Naive thymus-derived CD8-positive, alpha-beta T cell (primary cell): Measurements from ENCODE around the gene SPCS1. TPM values are rescaled to one million over a fixed set of nuclear protein-coding genes. Genes with fewer than 3 reads are reported as not detected.
"Not testable (repeated sequence)": the region's sequence is repeated elsewhere in the genome, so short reads cannot be mapped to it uniquely, and the experiment has no call there.

Experiments used
- ATAC-seq, 2 donors: fragments of 150-1000 bp; cut with Tn5 transposase in 1 of 2; sonication (Bioruptor Pico), chemical (Tn5 transposase) in 1 of 2; 1 replicate in 1 of 2; 2 replicates in 1 of 2; pipeline ENCODE4 v1.10.0; 2021; ENCODE audit warnings: mild to moderate bottlenecking in 2 of 2, moderate library complexity in 2 of 2
- POLR2A ChIA-PET: fragments of 350-600 bp; sonication (Branson Sonifier 250); formaldehyde crosslinking; loops from one replicate; lab custom pipeline; 2021; ENCODE audit warnings: antibody characterized with exemption; lab: Charles Lee
- DNase-seq, 10 donors: peaks; one replicate each; pipeline versions ENCODE4 v3.0.0 to v3.0.0-alpha.2; 2020 to 2022
- H3K27ac Mint-ChIP-seq, 10 donors: one replicate each; pipeline ENCODE4 v1.8.0; 2020 to 2022; ENCODE audit warnings: mild to moderate bottlenecking in 10 of 10, mixed read lengths in 10 of 10, moderate library complexity in 4 of 10, inconsistent platforms in 1 of 10
- H3K27me3 Mint-ChIP-seq, 5 donors: one replicate each; pipeline ENCODE4 v1.8.0; 2021 to 2022; ENCODE audit warnings: mixed read lengths in 5 of 5
- H3K36me3 Mint-ChIP-seq, 3 donors: one replicate each; pipeline ENCODE4 v1.8.0; 2020 to 2022; ENCODE audit warnings: mixed read lengths in 3 of 3, mild to moderate bottlenecking in 2 of 3, inconsistent platforms in 1 of 3
- H3K4me1 Mint-ChIP-seq, 4 donors: one replicate each; pipeline ENCODE4 v1.8.0; 2021 to 2022; ENCODE audit warnings: mixed read lengths in 4 of 4
- H3K4me3 Mint-ChIP-seq, 10 donors: one replicate each; pipeline ENCODE4 v1.8.0; 2020 to 2022; ENCODE audit warnings: mild to moderate bottlenecking in 10 of 10, mixed read lengths in 10 of 10, moderate library complexity in 6 of 10, inconsistent platforms in 1 of 10
- H3K9me3 Mint-ChIP-seq, 9 donors: one replicate each; pipeline ENCODE4 v1.8.0; 2020 to 2022; ENCODE audit warnings: mixed read lengths in 9 of 9, mild to moderate bottlenecking in 3 of 9, inconsistent platforms in 1 of 9, moderate library complexity in 1 of 9
- polyA plus RNA-seq, 3 donors: library from polyadenylated mRNA; unstranded; fragments of 300-500 nt; fragmentation: Illumina TruSeq; gene quantifications; one replicate each; pipeline ENCODE4 v1.2.3, GENCODE V29; 2021
- total RNA-seq, 8 experiments: library from RNA in 2 of 8; stranded (reverse) in 2 of 8; gene quantifications; one replicate each; pipeline ENCODE4 v1.2.3 and lab custom pipeline; 2021 to 2026

The SPCS1 gene
- total and polyA plus RNA-seq, 5 experiments from 2014 or later, result 80.1 to 369 (median 340) TPM

DNA sequence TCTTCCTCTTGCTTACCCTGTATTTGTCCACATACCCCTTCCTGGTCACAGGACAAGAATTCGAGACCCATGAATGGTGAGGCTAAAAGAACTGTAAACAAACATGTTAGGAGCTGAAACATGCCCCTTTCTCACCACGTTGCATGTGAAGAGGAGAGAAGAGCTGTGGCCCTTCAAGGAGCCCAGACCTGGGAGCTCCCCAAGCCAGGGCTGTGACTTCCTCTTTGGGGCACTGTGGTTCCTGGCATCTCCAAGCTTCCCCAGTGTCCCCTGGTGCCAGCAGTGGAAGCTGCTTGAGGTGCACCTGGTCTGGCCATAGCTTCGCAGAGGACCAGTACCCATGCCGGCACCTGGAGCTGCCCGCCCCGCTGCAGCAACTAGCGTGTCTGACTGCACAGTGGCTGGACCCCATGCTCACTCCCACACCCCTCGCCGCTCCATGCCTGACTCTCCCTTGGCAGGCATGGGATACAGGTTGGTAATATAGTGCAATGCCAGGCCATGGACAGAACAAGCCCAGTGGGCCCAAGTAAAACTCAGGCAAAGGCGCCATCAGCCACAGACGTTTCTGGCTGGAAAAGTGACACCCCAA, 9.9 kb downstream of the SPCS1 start:
- Mint-ChIP-seq H3K36me3 (peaks cover 0 to 6% (median 5%) of the 10 kb centered on the region in 3 donors), H3K4me3 (no peak overlapping the region), H3K27me3 (no peaks in the 10 kb centered on the region), H3K4me1 (peaks cover 10 to 20% (median 12%) of the 10 kb centered on the region in 4 donors), H3K27ac (peak overlapping the region in 1 of 10 donors; percentile 79), H3K9me3 (peaks cover 0 to 2% (median 0%) of the 10 kb centered on the region in 9 donors)
- POLR2A ChIA-PET, result no interaction called here
- DNase-seq, result no peak
- ATAC-seq, result no peak

DNA sequence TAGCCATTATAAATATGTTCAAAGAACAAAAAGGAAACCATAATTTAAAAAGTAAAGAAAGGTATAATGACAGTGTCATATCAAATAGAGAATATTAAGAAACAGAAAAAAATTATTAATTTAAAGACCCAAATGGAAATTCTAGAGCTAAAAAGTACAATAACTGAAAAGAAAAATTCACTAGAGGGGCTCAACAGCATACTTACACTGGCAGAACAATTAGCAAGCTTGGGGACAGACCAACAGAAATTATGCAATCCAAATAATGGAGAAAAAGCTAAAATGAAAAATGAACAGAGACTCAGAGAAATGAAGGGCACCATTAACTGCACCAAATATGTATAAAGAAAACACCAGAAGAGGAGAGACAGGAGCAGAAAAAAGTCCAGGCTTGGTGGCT, 13.7 kb downstream of the SPCS1 start:
- Mint-ChIP-seq H3K4me1 (peaks cover 12 to 40% (median 29%) of the 10 kb centered on the region in 4 donors), H3K27me3 (no peaks in the 10 kb centered on the region), H3K9me3 (peaks cover 0 to 2% (median 0%) of the 10 kb centered on the region in 9 donors), H3K36me3 (peaks cover 0 to 5% (median 4%) of the 10 kb centered on the region in 3 donors), H3K4me3 (peak overlapping the region in 3 of 10 donors; percentile 13 to 66 (median 64)), H3K27ac (peak overlapping the region in 8 of 10 donors; percentile 65 to 93 (median 88))
- no peak for DNase-seq
- no peak for ATAC-seq
- POLR2A ChIA-PET, result interaction anchor here (5.7 kb wide), 1 partner anchor 14 kb away, joined by 43 read pairs; the partner anchor contains the start of genes GLT8D1 and SPCS1

DNA sequence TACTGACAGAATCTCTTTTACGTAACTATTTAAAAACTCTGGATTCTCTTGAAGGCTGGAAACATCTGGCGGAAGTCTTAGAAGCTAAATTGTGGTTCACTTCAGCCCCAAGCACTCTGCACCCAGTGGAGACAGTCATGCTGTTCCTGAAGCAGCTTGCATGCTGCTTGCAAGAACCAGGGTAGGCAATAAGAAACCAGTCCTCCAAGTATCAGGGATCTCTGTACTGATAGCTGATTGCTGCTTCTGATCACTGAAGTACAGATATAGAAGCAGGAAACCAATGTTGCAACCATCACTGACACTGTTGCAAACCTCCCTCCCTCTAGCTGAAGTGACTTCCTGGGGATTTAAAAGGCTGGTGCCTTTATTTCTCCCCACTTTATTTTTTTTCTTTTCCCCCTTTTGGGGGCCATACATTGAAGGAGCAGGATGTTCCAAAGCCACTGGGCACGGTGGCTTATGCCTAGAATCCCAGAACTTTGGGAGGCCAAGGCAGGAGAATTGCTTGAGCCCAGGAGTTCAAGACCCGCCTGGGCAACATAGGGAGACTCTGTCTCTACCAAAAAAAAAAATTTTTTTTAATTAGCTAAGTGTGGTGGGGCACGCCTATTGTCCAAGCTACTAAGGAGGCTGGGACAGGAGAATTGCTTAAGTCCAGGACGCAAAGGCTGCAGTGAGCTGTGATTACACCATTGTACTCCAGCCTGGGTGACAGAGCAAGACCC, 15.3 kb downstream of the SPCS1 start:
- peaks cover 0 to 2% (median 0%) of the 10 kb centered on the region in 9 donors for H3K9me3 Mint-ChIP-seq
- peak overlapping the region; percentile 84 to 93 (median 91) for H3K27ac Mint-ChIP-seq
- H3K27me3 Mint-ChIP-seq, result no peaks in the 10 kb centered on the region
- ATAC-seq, result peak; percentile 80 to 91
- peak overlapping the region; percentile 29 to 77 (median 66) for H3K4me3 Mint-ChIP-seq
- POLR2A ChIA-PET, result interaction anchor here (0.5 to 5.7 kb wide), 3 partner anchors 15 to 43 kb away, joined by 3 to 43 read pairs (median 4); partner anchors contain the start of genes GLT8D1 and SPCS1
- peak in 7 of 10 donors; percentile 13 to 61 (median 34) for DNase-seq
- peaks cover 12 to 40% (median 29%) of the 10 kb centered on the region in 4 donors for H3K4me1 Mint-ChIP-seq
- peaks cover 0 to 8% (median 5%) of the 10 kb centered on the region in 3 donors for H3K36me3 Mint-ChIP-seq

- Mint-ChIP-seq H3K9me3 (peaks cover 0 to 2% (median 0%) of the 10 kb centered on the region in 9 donors), H3K27me3 (no peaks in the 10 kb centered on the region), H3K27ac (peak overlapping the region in 9 of 10 donors; percentile 87 to 93 (median 91)), H3K36me3 (peaks cover 0 to 8% (median 5%) of the 10 kb centered on the region in 3 donors), H3K4me1 (peaks cover 12 to 38% (median 29%) of the 10 kb centered on the region in 4 donors), H3K4me3 (no peak overlapping the region)
- POLR2A ChIA-PET, result interaction anchor here (5.7 kb wide), 1 partner anchor 16 kb away, joined by 43 read pairs; the partner anchor contains the start of genes GLT8D1 and SPCS1
- ATAC-seq, result no peak
- no peak for DNase-seq
Measured at GRCh38 chr3:52721730-52722008, 15.8 kb downstream of the SPCS1 start.

- POLR2A ChIA-PET, result interaction anchor here (0.9 to 5.7 kb wide), 2 partner anchors 13 to 16 kb away, joined by 4 to 43 read pairs; partner anchors contain the start of genes GLT8D1 and SPCS1
Measured at GRCh38 chr3:52722491-52722890, 16.6 kb downstream of the SPCS1 start.

GRCh38 chr3:52723935-52724334, 18.0 kb downstream of the SPCS1 start:
- POLR2A ChIA-PET, result no interaction called here
- no peak for DNase-seq

More at GRCh38 chr3:52722491-52722890, 16.6 kb downstream of the SPCS1 start:
- no peak for DNase-seq
- no peak overlapping the region for H3K4me3 Mint-ChIP-seq
- peaks cover 0 to 2% (median 0%) of the 10 kb centered on the region in 9 donors for H3K9me3 Mint-ChIP-seq
- H3K27me3 Mint-ChIP-seq, result no peaks in the 10 kb centered on the region
- peaks cover 0 to 10% (median 6%) of the 10 kb centered on the region in 3 donors for H3K36me3 Mint-ChIP-seq
- ATAC-seq, result no peak
- H3K4me1 Mint-ChIP-seq, result peaks cover 12 to 36% (median 29%) of the 10 kb centered on the region in 4 donors
- H3K27ac Mint-ChIP-seq, result peak overlapping the region in 6 of 10 donors; percentile 8 to 93 (median 90)

GRCh38 chr3:52724511-52724910, 18.6 kb downstream of the SPCS1 start:
- Mint-ChIP-seq H3K27me3 (no peaks in the 10 kb centered on the region), H3K9me3 (peaks cover 0 to 16% (median 0%) of the 10 kb centered on the region in 9 donors), H3K4me1 (peaks cover 12 to 31% (median 29%) of the 10 kb centered on the region in 4 donors), H3K27ac (no peak overlapping the region), H3K4me3 (no peak overlapping the region), H3K36me3 (peaks cover 3 to 17% (median 17%) of the 10 kb centered on the region in 3 donors)
- ATAC-seq, result no peak
- POLR2A ChIA-PET, result no interaction called here
- DNase-seq, result no peak

More at GRCh38 chr3:52723935-52724334, 18.0 kb downstream of the SPCS1 start:
- peak overlapping the region in 1 of 10 donors; percentile 14 for H3K27ac Mint-ChIP-seq
- peaks cover 12 to 33% (median 29%) of the 10 kb centered on the region in 4 donors for H3K4me1 Mint-ChIP-seq
- H3K4me3 Mint-ChIP-seq, result no peak overlapping the region
- peaks cover 0 to 13% (median 0%) of the 10 kb centered on the region in 9 donors for H3K9me3 Mint-ChIP-seq
- peaks cover under 1 to 16% (median 12%) of the 10 kb centered on the region in 3 donors for H3K36me3 Mint-ChIP-seq
- no peaks in the 10 kb centered on the region for H3K27me3 Mint-ChIP-seq
- no peak for ATAC-seq

DNA sequence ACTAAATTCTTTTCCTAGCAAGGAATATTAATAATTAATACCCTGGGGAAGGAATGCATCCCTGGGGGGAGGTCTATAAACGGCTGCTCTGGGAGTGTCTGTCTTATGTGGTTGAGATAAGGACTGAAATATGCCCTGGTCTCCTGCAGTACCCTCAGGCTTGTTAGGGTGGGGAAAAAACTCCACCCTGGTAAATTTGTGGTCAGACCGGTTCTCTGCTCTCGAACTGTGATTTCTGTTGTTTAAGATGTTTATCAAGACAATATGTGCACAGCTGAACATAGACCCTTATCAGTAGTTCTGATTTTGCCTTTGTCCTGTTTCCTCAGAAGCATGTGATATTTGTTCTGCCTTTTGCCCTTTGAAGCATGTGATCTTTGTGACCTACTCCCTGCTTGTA, 22.8 kb downstream of the SPCS1 start:
- DNase-seq, H3K27me3 Mint-ChIP-seq, POLR2A ChIA-PET, H3K27ac Mint-ChIP-seq, ATAC-seq, H3K4me3 Mint-ChIP-seq: not testable (repeated sequence)
- peaks cover 0 to 32% (median 11%) of the 10 kb centered on the region in 9 donors for H3K9me3 Mint-ChIP-seq
- H3K4me1 Mint-ChIP-seq, result peaks cover 0 to 10% (median 3%) of the 10 kb centered on the region in 4 donors
- peaks cover 26 to 55% (median 51%) of the 10 kb centered on the region in 3 donors for H3K36me3 Mint-ChIP-seq

DNA sequence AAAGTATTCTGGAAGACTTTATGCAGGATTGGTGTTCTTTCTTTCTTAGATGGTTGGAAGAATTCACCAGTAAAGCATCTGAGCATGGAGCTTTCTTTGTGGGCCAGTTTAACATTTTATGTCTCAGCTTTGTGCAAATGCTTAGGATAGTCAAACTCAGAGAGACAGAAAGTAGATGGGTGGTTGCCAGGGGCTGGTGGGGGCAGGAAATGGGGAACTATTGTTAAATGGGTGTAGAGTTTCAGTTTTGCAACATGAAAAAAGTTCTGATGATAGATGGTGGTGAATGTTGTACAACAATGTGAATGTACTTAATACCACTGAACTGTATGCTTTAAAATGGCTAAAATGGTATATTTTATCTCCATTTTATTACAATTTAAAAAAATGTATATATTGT, 24.8 kb downstream of the SPCS1 start:
- POLR2A ChIA-PET, result no interaction called here
- Mint-ChIP-seq H3K27me3 (no peaks in the 10 kb centered on the region), H3K4me3 (no peak overlapping the region), H3K4me1 (peaks cover 0 to 10% (median 3%) of the 10 kb centered on the region in 4 donors), H3K9me3 (peaks cover 0 to 32% (median 11%) of the 10 kb centered on the region in 9 donors), H3K36me3 (peaks cover 29 to 70% (median 68%) of the 10 kb centered on the region in 3 donors), H3K27ac (peak overlapping the region in 6 of 10 donors; percentile 9 to 52 (median 24))
- no peak for DNase-seq
- ATAC-seq, result no peak

- no peak for ATAC-seq
- peaks cover 0 to 32% (median 11%) of the 10 kb centered on the region in 9 donors for H3K9me3 Mint-ChIP-seq
- H3K36me3 Mint-ChIP-seq, result peaks cover 31 to 72% (median 72%) of the 10 kb centered on the region in 3 donors
- no peak for DNase-seq
- H3K27ac Mint-ChIP-seq, result peak overlapping the region in 1 of 10 donors; percentile 41
- POLR2A ChIA-PET, result no interaction called here
- H3K4me3 Mint-ChIP-seq, result no peak overlapping the region
- no peaks in the 10 kb centered on the region for H3K27me3 Mint-ChIP-seq
- H3K4me1 Mint-ChIP-seq, result peaks cover 0 to 10% (median 3%) of the 10 kb centered on the region in 4 donors
Measured at GRCh38 chr3:52731590-52731989, 25.7 kb downstream of the SPCS1 start.

DNA sequence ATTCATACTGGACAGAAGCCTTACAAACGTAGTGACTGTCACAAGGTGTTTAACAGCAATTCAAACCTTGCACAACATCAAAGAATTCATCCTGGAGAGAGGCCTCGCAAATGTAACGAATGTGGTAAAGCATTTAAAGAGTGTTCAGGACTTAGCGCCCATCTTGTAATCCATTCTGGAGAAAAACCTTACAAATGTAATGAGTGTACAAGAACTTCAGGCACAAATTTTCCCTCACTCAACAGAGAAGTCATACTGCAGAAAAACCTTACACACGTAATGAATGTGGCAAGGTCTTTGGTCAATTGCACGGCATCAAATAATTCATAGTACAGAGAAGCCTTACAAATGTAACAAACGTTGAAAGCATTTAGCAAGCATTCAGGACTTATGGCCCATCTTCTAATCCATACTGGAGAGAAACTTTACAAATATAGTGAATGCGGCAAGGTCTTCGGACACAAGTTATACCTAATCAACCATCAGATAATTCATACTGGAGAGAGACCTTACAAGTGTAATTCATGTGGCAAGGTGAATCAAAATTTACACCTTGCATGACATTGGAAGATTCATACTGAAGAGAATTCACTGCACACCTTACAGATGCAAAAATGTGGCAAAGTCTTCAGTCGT, 27.5 kb downstream of the SPCS1 start:
- no peaks in the 10 kb centered on the region for H3K27me3 Mint-ChIP-seq
- no peak overlapping the region for H3K4me3 Mint-ChIP-seq
- peaks cover 0 to 10% (median 3%) of the 10 kb centered on the region in 4 donors for H3K4me1 Mint-ChIP-seq
- POLR2A ChIA-PET, result no interaction called here
- ATAC-seq (no peak), DNase-seq (no peak)
- H3K36me3 Mint-ChIP-seq, result peaks cover 31 to 82% (median 64%) of the 10 kb centered on the region in 3 donors
- no peak overlapping the region for H3K27ac Mint-ChIP-seq
- H3K9me3 Mint-ChIP-seq, result peaks cover 0 to 27% (median 11%) of the 10 kb centered on the region in 9 donors

GRCh38 chr3:52739730-52740129, 33.8 kb downstream of the SPCS1 start:
- DNase-seq, result no peak
- Mint-ChIP-seq H3K36me3 (peaks cover 5 to 84% (median 23%) of the 10 kb centered on the region in 3 donors), H3K27me3 (no peaks in the 10 kb centered on the region), H3K9me3 (no peaks in the 10 kb centered on the region), H3K27ac (peak overlapping the region in 1 of 10 donors; percentile 24), H3K4me3 (no peak overlapping the region), H3K4me1 (no peaks in the 10 kb centered on the region)
- no peak for ATAC-seq
- POLR2A ChIA-PET, result interaction anchor here (0.5 kb wide), 1 partner anchor 279 kb away, joined by 4 read pairs; no protein-coding TSS in a partner anchor
